ENCODE data around the gene VWCE. TPM values are rescaled to one million over a fixed set of nuclear protein-coding genes. Genes with fewer than 3 reads are reported as not detected.
"Not testable (repeated sequence)": the region's sequence is repeated elsewhere in the genome, so short reads cannot be mapped to it uniquely, and the experiment has no call there.

VWCE gene
- total RNA-seq, 1 experiment from 2014 or later, result not detected

GRCh38 chr11:61212202-61212601 is 82.9 kb downstream of the VWCE start:
- not testable (repeated sequence) for DNase-seq (ENCODE audit: low spot score)

- not testable (repeated sequence) for DNase-seq (ENCODE audit: low spot score)
Measured at GRCh38 chr11:61211327-61211952, 83.7 kb downstream of the VWCE start.

- DNase-seq (ENCODE audit: low spot score), result not testable (repeated sequence)
Measured at GRCh38 chr11:61210629-61211028, 84.5 kb downstream of the VWCE start.

Other genes with a start within 250 kb of the VWCE start
- gene CD5, start 192.8 kb downstream of the VWCE start, total RNA-seq (2014; rRNA removed; shearing (Covaris generic)), result not detected in 2 replicates
- 9.1 and 9.7 TPM in 2 replicates for gene VPS37C, start 133.9 kb downstream of the VWCE start, total RNA-seq (2014; rRNA removed; shearing (Covaris generic))
- gene PGA3, start 91.8 kb downstream of the VWCE start, total RNA-seq (2014; rRNA removed; shearing (Covaris generic)), result not detected in 2 replicates
- 2.2 TPM in 1 of 2 replicates, not detected in the other for gene PGA4, start 73.0 kb downstream of the VWCE start, total RNA-seq (2014; rRNA removed; shearing (Covaris generic))
- gene PGA5, start 54.1 kb downstream of the VWCE start, total RNA-seq (2014; rRNA removed; shearing (Covaris generic)), result 0.17 TPM in 1 of 2 replicates, not detected in the other
- gene DDB1, start 37.8 kb upstream of the VWCE start, total RNA-seq (2014; rRNA removed; shearing (Covaris generic)), result 153 and 155 TPM in 2 replicates
- 34.7 and 45.9 TPM in 2 replicates for gene TKFC, start 37.9 kb upstream of the VWCE start, total RNA-seq (2014; rRNA removed; shearing (Covaris generic))
- gene CYB561A3, start 66.6 kb upstream of the VWCE start, total RNA-seq (2014; rRNA removed; shearing (Covaris generic)), result 37.1 and 45.0 TPM in 2 replicates
- gene TMEM138, start 67.1 kb upstream of the VWCE start, total RNA-seq (2014; rRNA removed; shearing (Covaris generic)), result 10.8 and 41.9 TPM in 2 replicates
- gene TMEM216, start 97.3 kb upstream of the VWCE start, total RNA-seq (2014; rRNA removed; shearing (Covaris generic)), result not detected in 2 replicates
- gene CPSF7, start 134.7 kb upstream of the VWCE start, total RNA-seq (2014; rRNA removed; shearing (Covaris generic)), result 26.9 and 34.3 TPM in 2 replicates
- 40.3 and 40.6 TPM in 2 replicates for gene SDHAF2, start 134.8 kb upstream of the VWCE start, total RNA-seq (2014; rRNA removed; shearing (Covaris generic))
- not detected in 2 replicates for gene LRRC10B, start 213.4 kb upstream of the VWCE start, total RNA-seq (2014; rRNA removed; shearing (Covaris generic))

Measured in A172 (cell line).